ENCODE measurements around the gene SYNE2. TPM values are rescaled to one million over a fixed set of nuclear protein-coding genes. Genes with fewer than 3 reads are reported as not detected.

Gene SYNE2
- total and polyA plus RNA-seq, 4 donors: 12.0 to 79.9 (median 19.5) TPM

GRCh38 chr14:63910583-63911363 lies 58.0 kb downstream of the SYNE2 start:
- Histone ChIP-seq H3K9me3 (ENCODE audit: control insufficient read depth in 4 of 4, low read length in 3 of 4) (no peaks in the 10 kb centered on the region), H3K36me3 (ENCODE audit: control insufficient read depth in 4 of 4, insufficient read depth in 3 of 4, low read depth in 1 of 4, low read length in 3 of 4) (no peaks in the 10 kb centered on the region), H3K4me1 (ENCODE audit: control insufficient read depth in 4 of 4, insufficient read depth in 4 of 4, low read length in 3 of 4) (peaks cover 4 to 17% (median 8%) of the 10 kb centered on the region in 4 donors), H3K27me3 (ENCODE audit: control insufficient read depth in 4 of 4, insufficient read depth in 4 of 4, low read length in 3 of 4) (no peaks in the 10 kb centered on the region), H3K4me3 (ENCODE audit: low read depth in 1 of 3, low read length in 3 of 3) (no peak overlapping the region), H3K9ac (ENCODE audit: low read depth in 1 of 2, low read length in 2 of 2) (no peak overlapping the region), H3K27ac (ENCODE audit: low read depth in 1 of 2, low read length in 2 of 2) (no peak overlapping the region)
- TF ChIP-seq ZBTB33 (IDR thresholded peaks at IDR 0.05) (no peak), RAD21 (IDR thresholded peaks at IDR 0.05) (no peak), GABPA (IDR thresholded peaks at IDR 0.05 in 1 of 2, conservative IDR thresholded peaks at IDR 0.05 in 1 of 2) (no peak), HNF4G (IDR thresholded peaks at IDR 0.05) (no peak), NR2F2 (IDR thresholded peaks at IDR 0.05) (no peak), CTCF (IDR thresholded peaks at IDR 0.05; ENCODE audit: low read depth, low read length, missing input control) (no peak), FOXA1 (IDR thresholded peaks at IDR 0.05) (no peak), HNF4A (conservative IDR thresholded peaks at IDR 0.05) (no peak), MAX (IDR thresholded peaks at IDR 0.05) (no peak), JUND (IDR thresholded peaks at IDR 0.05) (no peak), YY1 (IDR thresholded peaks at IDR 0.05) (no peak), FOXA2 (IDR thresholded peaks at IDR 0.05) (no peak), REST (IDR thresholded peaks at IDR 0.05) (no peak), EGR1 (IDR thresholded peaks at IDR 0.05; ENCODE audit: low read depth in 2 of 2) (no peak), SP1 (IDR thresholded peaks at IDR 0.05) (no peak), RXRA (IDR thresholded peaks at IDR 0.05) (no peak), TAF1 (conservative IDR thresholded peaks at IDR 0.05) (no peak), ATF3 (IDR thresholded peaks at IDR 0.05) (no peak)
- 80% methylated on average over 7 of the region's 7 CpGs for WGBS
- no peak for DNase-seq (ENCODE audit: low spot score)

Data from liver (tissue), 9 donors.